ENCODE results near the gene PTPRK. TPM values are rescaled to one million over a fixed set of nuclear protein-coding genes. Genes with fewer than 3 reads are reported as not detected.

Gene PTPRK
- total RNA-seq, 1 experiment from 2014 or later = 89.3 TPM

DNA sequence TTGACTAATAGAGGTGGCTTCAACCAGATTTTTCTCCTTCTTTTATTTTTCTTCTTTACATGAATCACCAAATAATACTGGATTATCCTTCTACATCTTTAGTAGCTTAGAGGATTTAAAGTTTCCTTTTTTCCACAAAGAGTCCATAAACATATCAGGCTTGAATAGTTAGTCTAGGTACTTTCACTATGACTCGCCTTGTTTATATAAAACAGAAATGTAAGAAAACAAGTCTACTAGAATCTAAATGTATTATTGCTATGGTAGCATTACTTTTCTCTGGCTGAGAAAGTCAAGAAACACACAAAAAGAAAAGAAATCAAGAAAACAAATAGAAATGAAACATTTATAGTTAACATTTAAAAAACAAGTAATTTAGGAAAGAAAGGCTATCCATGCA, 215.2 kb downstream of the PTPRK start:
- ChIA-PET POLR2A (ENCODE audit: unreplicated experiment) (no interaction called here), CTCF (no interaction called here)
- Histone ChIP-seq H3K4me1 (replicated peaks; ENCODE audit: insufficient read depth) (no peaks in the 10 kb centered on the region), H3K4me2 (no peak overlapping the region), H2AFZ (no peak overlapping the region), H3K9me2 (ENCODE audit: insufficient read depth) (no peaks in the 10 kb centered on the region), H3K4me3 (no peak overlapping the region), H3K9me3 (ENCODE audit: insufficient read depth, low read depth) (no peaks in the 10 kb centered on the region), H3K79me2 (ENCODE audit: low read depth) (peaks cover 21% of the 10 kb centered on the region; the same call in 1 of the 2 replicates), H3K27me3 (ENCODE audit: insufficient read depth, low read depth) (no peaks in the 10 kb centered on the region), H3F3A (ENCODE audit: insufficient read depth, low read depth) (peaks cover 5% of the 10 kb centered on the region; the same call in 1 of the 2 replicates), H3K36me3 (ENCODE audit: low read depth) (no peaks in the 10 kb centered on the region), H4K20me1 (ENCODE audit: insufficient read depth) (no peaks in the 10 kb centered on the region), H3K27ac (no peak overlapping the region)
- BruUV-seq (replicated peaks) = no TSS peak
- no peak for TF ChIP-seq EZH2 (IDR thresholded peaks at IDR 0.05; ENCODE audit: low read depth)
- TF ChIP-seq, protein P1, sequence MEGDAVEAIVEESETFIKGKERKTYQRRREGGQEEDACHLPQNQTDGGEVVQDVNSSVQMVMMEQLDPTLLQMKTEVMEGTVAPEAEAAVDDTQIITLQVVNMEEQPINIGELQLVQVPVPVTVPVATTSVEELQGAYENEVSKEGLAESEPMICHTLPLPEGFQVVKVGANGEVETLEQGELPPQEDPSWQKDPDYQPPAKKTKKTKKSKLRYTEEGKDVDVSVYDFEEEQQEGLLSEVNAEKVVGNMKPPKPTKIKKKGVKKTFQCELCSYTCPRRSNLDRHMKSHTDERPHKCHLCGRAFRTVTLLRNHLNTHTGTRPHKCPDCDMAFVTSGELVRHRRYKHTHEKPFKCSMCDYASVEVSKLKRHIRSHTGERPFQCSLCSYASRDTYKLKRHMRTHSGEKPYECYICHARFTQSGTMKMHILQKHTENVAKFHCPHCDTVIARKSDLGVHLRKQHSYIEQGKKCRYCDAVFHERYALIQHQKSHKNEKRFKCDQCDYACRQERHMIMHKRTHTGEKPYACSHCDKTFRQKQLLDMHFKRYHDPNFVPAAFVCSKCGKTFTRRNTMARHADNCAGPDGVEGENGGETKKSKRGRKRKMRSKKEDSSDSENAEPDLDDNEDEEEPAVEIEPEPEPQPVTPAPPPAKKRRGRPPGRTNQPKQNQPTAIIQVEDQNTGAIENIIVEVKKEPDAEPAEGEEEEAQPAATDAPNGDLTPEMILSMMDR (conservative IDR thresholded peaks at IDR 0.05) = no peak
- intact Hi-C loops (cut with micrococcal nuclease; ENCODE audit: unreplicated experiment) = no loop called here
- no peak for DNase-seq

GRCh38 chr6:128303870-128304269, 216.5 kb downstream of the PTPRK start:
- Histone ChIP-seq H3K79me2 (ENCODE audit: low read depth) (peaks cover 21% of the 10 kb centered on the region; the same call in 1 of the 2 replicates), H3K4me1 (replicated peaks; ENCODE audit: insufficient read depth) (no peaks in the 10 kb centered on the region), H4K20me1 (ENCODE audit: insufficient read depth) (no peaks in the 10 kb centered on the region), H3K9me2 (ENCODE audit: insufficient read depth) (no peaks in the 10 kb centered on the region), H3K27me3 (ENCODE audit: insufficient read depth, low read depth) (no peaks in the 10 kb centered on the region), H3K36me3 (ENCODE audit: low read depth) (no peaks in the 10 kb centered on the region), H3K4me2 (no peak overlapping the region), H3K27ac (no peak overlapping the region), H2AFZ (no peak overlapping the region), H3F3A (ENCODE audit: insufficient read depth, low read depth) (peaks cover 5% of the 10 kb centered on the region; the same call in 1 of the 2 replicates), H3K4me3 (no peak overlapping the region), H3K9me3 (ENCODE audit: insufficient read depth, low read depth) (no peaks in the 10 kb centered on the region)
- no TSS peak for BruUV-seq (replicated peaks)
- no peak for TF ChIP-seq EZH2 (IDR thresholded peaks at IDR 0.05; ENCODE audit: low read depth)
- TF ChIP-seq, protein P1 (conservative IDR thresholded peaks at IDR 0.05) = no peak
- intact Hi-C loops (cut with micrococcal nuclease; ENCODE audit: unreplicated experiment) = no loop called here
- ChIA-PET POLR2A (ENCODE audit: unreplicated experiment) (no interaction called here), CTCF (no interaction called here)
- DNase-seq = no peak

DNA sequence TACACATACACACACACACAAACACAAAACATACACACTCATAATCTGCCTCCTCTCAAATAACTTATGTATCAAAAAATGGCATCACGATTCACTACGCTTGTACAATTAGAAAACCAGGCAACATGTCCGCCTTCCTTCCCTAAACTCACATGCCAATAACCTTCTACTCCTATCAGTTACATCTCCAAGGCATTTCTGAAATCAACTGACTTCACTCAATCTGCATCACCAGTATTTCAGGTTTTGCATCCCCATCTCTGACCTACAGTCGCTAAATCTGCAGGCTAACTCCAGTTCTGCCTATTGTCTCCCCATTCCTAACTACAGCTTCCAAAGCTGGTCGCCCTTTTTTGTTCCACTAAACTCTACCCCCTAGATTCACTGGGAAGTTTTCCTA, 217.5 kb downstream of the PTPRK start:
- H4K20me1 ChIP-seq (ENCODE audit: insufficient read depth) = no peaks in the 10 kb centered on the region
- H3F3A ChIP-seq (ENCODE audit: insufficient read depth, low read depth) = peaks cover 5% of the 10 kb centered on the region; the same call in 1 of the 2 replicates
- H3K36me3 ChIP-seq (ENCODE audit: low read depth) = no peaks in the 10 kb centered on the region
- H3K9me3 ChIP-seq (ENCODE audit: insufficient read depth, low read depth) = no peaks in the 10 kb centered on the region
- ChIA-PET CTCF (no interaction called here), POLR2A (ENCODE audit: unreplicated experiment) (no interaction called here)
- no peak overlapping the region for H2AFZ ChIP-seq
- intact Hi-C loops (cut with micrococcal nuclease; ENCODE audit: unreplicated experiment) = no loop called here
- no peak overlapping the region for H3K4me2 ChIP-seq
- no peaks in the 10 kb centered on the region for H3K9me2 ChIP-seq (ENCODE audit: insufficient read depth)
- no peaks in the 10 kb centered on the region for H3K27me3 ChIP-seq (ENCODE audit: insufficient read depth, low read depth)
- H3K79me2 ChIP-seq (ENCODE audit: low read depth) = peaks cover 20% of the 10 kb centered on the region; the same call in 1 of the 2 replicates
- no peak overlapping the region for H3K4me3 ChIP-seq
- no TSS peak for BruUV-seq (replicated peaks)
- no peak overlapping the region for H3K27ac ChIP-seq
- DNase-seq = no peak
- H3K4me1 ChIP-seq (replicated peaks; ENCODE audit: insufficient read depth) = no peaks in the 10 kb centered on the region
- TF ChIP-seq, protein P1 (conservative IDR thresholded peaks at IDR 0.05) = no peak
- no peak for TF ChIP-seq EZH2 (IDR thresholded peaks at IDR 0.05; ENCODE audit: low read depth)
